ENCODE measurements around the gene JPH2.

The JPH2 gene

DNA sequence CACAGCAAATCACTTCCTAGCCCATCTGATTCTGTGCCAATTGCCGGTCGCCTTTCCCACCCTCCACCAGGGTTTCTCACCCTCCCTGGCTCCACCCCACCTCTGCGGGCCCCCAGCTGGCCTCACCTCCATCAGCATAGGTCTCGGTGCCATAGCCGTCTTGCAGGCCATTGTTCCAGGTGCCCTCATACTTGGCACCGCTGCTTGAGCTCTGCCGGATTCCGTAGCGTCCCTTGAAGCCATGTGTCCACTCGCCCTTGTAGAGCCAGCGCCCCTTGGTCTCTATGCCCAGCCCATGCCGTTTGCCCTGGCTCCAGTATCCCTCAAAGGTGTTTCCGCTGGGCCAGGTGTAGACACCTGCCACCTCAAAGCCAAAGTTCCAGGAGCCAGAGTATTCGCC, 787 bp downstream of the JPH2 start:
- DNase-seq (ENCODE audit: low read depth, low spot score), result no peak
- Histone ChIP-seq H3K9ac (ENCODE audit: insufficient read length, low read depth) (peak overlapping the region; percentile 70), H3K4me1 (ENCODE audit: insufficient read depth, insufficient read length) (peaks cover 17% of the 10 kb centered on the region), H3K27me3 (ENCODE audit: insufficient read depth, insufficient read length) (no peaks in the 10 kb centered on the region), H3K36me3 (ENCODE audit: insufficient read depth, insufficient read length, low read length) (peaks cover 25% of the 10 kb centered on the region), H3K9me3 (ENCODE audit: insufficient read depth, low read length) (no peaks in the 10 kb centered on the region), H3K4me3 (ENCODE audit: insufficient read length, low read depth) (peak overlapping the region; percentile 42)
- TF ChIP-seq ZNF274 (IDR thresholded peaks at IDR 0.05; ENCODE audit: low read depth, low read length), result no peak
- TF ChIP-seq YY1 (IDR thresholded peaks at IDR 0.05; ENCODE audit: insufficient read depth, insufficient read length), result no peak
- TF ChIP-seq SUZ12 (IDR thresholded peaks at IDR 0.05; ENCODE audit: extremely low read depth, insufficient read depth, insufficient read length), result no peak

DNA sequence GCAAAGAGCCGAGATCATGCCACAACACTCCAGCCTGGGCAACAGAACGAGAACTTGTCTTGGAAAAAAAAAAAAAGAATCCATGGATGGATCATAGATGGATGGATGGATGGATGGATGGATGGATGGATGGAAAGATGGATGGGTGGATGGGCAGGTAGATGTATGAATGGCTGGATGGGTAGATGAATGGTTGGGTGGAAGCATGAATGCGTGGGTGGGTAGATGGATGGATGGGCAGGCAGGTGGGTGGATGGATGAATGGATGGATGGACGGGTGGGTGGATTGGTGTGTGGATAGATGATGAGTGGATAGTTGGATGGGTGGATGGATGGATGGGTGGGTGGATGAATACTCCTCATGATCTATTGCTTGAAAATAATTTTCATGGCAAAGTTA, 1.4 kb downstream of the JPH2 start:
- Histone ChIP-seq H3K4me3 (ENCODE audit: insufficient read length, low read depth) (no peak overlapping the region), H3K36me3 (ENCODE audit: insufficient read depth, insufficient read length, low read length) (peaks cover 25% of the 10 kb centered on the region), H3K27me3 (ENCODE audit: insufficient read depth, insufficient read length) (no peaks in the 10 kb centered on the region), H3K9ac (ENCODE audit: insufficient read length, low read depth) (no peak overlapping the region), H3K9me3 (ENCODE audit: insufficient read depth, low read length) (no peaks in the 10 kb centered on the region), H3K4me1 (ENCODE audit: insufficient read depth, insufficient read length) (peaks cover 22% of the 10 kb centered on the region)
- DNase-seq (ENCODE audit: low read depth, low spot score), result no peak
- no peak for TF ChIP-seq SUZ12 (IDR thresholded peaks at IDR 0.05; ENCODE audit: extremely low read depth, insufficient read depth, insufficient read length)
- TF ChIP-seq YY1 (IDR thresholded peaks at IDR 0.05; ENCODE audit: insufficient read depth, insufficient read length), result no peak
- TF ChIP-seq ZNF274 (IDR thresholded peaks at IDR 0.05; ENCODE audit: low read depth, low read length), result no peak

DNA sequence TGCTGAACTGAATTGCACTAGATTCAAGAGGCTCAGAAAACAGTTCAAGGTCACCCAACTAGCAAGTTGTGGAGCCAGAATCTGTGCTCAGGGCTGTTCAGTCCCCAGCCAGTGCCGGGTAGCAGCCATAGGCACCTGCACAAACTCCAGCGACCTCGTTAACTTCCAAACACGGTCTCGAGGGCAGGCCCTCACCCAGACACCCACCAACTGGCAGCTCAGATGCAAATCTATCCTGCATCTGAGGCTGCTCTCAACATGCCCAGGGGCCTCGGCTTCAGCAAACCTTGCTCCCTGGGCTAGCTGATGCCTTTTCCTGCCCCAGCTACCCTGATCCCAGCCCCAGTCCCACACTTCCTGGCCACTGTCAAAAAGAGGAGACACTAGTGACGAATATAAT, 3.7 kb downstream of the JPH2 start:
- no peak for DNase-seq (ENCODE audit: low read depth, low spot score)
- TF ChIP-seq SUZ12 (IDR thresholded peaks at IDR 0.05; ENCODE audit: extremely low read depth, insufficient read depth, insufficient read length) (no peak), ZNF274 (IDR thresholded peaks at IDR 0.05; ENCODE audit: low read depth, low read length) (no peak), YY1 (IDR thresholded peaks at IDR 0.05; ENCODE audit: insufficient read depth, insufficient read length) (no peak)
- H3K4me3 ChIP-seq (ENCODE audit: insufficient read length, low read depth), result no peak overlapping the region
- peaks cover 25% of the 10 kb centered on the region for H3K36me3 ChIP-seq (ENCODE audit: insufficient read depth, insufficient read length, low read length)
- H3K9ac ChIP-seq (ENCODE audit: insufficient read length, low read depth), result no peak overlapping the region
- H3K4me1 ChIP-seq (ENCODE audit: insufficient read depth, insufficient read length), result peaks cover 15% of the 10 kb centered on the region
- H3K27me3 ChIP-seq (ENCODE audit: insufficient read depth, insufficient read length), result no peaks in the 10 kb centered on the region
- H3K9me3 ChIP-seq (ENCODE audit: insufficient read depth, low read length), result no peaks in the 10 kb centered on the region

DNA sequence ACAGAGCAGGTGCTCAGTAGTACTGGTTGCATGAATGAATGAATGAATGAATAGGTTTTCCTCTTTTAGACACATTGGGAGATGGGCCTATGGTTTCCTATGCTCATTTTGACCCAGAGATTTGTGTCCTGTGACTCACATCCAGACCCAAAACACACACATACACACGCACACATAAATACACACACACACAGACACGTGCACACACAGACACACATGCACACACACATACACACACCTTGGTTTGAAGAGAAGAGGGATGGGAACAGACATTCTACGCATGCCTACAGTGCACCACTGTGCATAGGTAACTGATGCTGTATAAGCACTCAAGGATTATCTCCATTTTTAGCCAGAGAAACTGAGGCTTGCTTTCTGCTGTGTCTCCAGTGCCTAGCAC, 4.1 kb downstream of the JPH2 start:
- no peak overlapping the region for H3K9ac ChIP-seq (ENCODE audit: insufficient read length, low read depth)
- TF ChIP-seq ZNF274 (IDR thresholded peaks at IDR 0.05; ENCODE audit: low read depth, low read length) (no peak), SUZ12 (IDR thresholded peaks at IDR 0.05; ENCODE audit: extremely low read depth, insufficient read depth, insufficient read length) (no peak), YY1 (IDR thresholded peaks at IDR 0.05; ENCODE audit: insufficient read depth, insufficient read length) (no peak)
- no peaks in the 10 kb centered on the region for H3K27me3 ChIP-seq (ENCODE audit: insufficient read depth, insufficient read length)
- peaks cover 26% of the 10 kb centered on the region for H3K36me3 ChIP-seq (ENCODE audit: insufficient read depth, insufficient read length, low read length)
- no peak for DNase-seq (ENCODE audit: low read depth, low spot score)
- peaks cover 15% of the 10 kb centered on the region for H3K4me1 ChIP-seq (ENCODE audit: insufficient read depth, insufficient read length)
- no peaks in the 10 kb centered on the region for H3K9me3 ChIP-seq (ENCODE audit: insufficient read depth, low read length)
- no peak overlapping the region for H3K4me3 ChIP-seq (ENCODE audit: insufficient read length, low read depth)

DNA sequence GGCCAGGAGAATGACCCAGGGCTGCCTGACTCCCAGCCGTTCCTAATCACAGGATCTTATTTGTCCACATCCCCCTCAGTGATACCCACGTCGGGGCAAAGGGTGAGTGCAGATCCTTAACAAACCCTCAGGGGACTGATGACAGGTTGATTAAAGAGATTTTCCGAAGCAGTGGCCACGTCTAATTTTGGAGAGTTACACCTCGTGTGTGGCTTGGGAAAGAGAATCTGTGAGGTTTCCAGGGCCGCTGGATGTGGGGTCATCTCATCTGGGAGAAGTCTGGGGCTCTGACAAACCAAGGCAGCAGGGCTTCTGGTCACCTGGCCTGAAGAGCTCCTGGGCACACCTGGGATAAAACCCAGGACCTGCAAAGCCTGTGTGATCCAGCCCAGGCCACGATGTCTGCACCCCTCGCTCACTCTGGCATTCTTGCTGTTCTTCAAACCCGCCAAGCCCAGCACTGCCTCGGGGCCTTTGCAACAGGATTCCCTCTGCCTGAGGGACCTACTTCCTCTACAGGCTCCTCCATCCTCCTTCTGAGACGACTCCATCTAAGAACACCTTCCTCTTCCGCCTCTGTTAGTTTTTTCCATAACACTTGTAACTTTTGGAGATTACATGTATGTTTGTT, 4.7 kb downstream of the JPH2 start:
- Histone ChIP-seq H3K4me1 (ENCODE audit: insufficient read depth, insufficient read length) (peaks cover 14% of the 10 kb centered on the region), H3K9ac (ENCODE audit: insufficient read length, low read depth) (no peak overlapping the region), H3K4me3 (ENCODE audit: insufficient read length, low read depth) (no peak overlapping the region), H3K36me3 (ENCODE audit: insufficient read depth, insufficient read length, low read length) (peaks cover 32% of the 10 kb centered on the region), H3K9me3 (ENCODE audit: insufficient read depth, low read length) (no peaks in the 10 kb centered on the region), H3K27me3 (ENCODE audit: insufficient read depth, insufficient read length) (no peaks in the 10 kb centered on the region)
- TF ChIP-seq ZNF274 (IDR thresholded peaks at IDR 0.05; ENCODE audit: low read depth, low read length) (no peak), YY1 (IDR thresholded peaks at IDR 0.05; ENCODE audit: insufficient read depth, insufficient read length) (no peak), SUZ12 (IDR thresholded peaks at IDR 0.05; ENCODE audit: extremely low read depth, insufficient read depth, insufficient read length) (no peak)
- no peak for DNase-seq (ENCODE audit: low read depth, low spot score)

DNA sequence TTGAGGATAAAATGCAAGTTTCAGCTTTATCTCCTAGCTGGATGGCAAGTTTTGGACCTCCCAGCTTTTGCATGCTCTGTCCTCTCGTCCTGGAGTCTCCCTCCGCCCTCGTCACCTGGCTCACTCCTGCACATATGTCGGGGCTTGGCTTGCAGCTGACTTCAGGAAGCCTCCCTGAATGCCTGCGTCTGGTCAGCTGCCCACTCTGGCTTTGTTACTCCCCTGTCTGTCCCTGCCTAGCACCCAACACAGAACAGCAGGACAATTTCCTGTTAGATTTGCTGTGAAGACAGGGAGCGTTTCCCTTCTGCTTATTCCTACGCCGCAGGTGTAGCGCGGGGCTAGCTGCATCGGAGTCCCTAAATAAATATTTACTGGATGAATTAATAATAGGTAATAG, 5.4 kb downstream of the JPH2 start:
- Histone ChIP-seq H3K36me3 (ENCODE audit: insufficient read depth, insufficient read length, low read length) (peaks cover 37% of the 10 kb centered on the region), H3K4me1 (ENCODE audit: insufficient read depth, insufficient read length) (peaks cover 16% of the 10 kb centered on the region), H3K27me3 (ENCODE audit: insufficient read depth, insufficient read length) (no peaks in the 10 kb centered on the region), H3K4me3 (ENCODE audit: insufficient read length, low read depth) (no peak overlapping the region), H3K9ac (ENCODE audit: insufficient read length, low read depth) (no peak overlapping the region), H3K9me3 (ENCODE audit: insufficient read depth, low read length) (no peaks in the 10 kb centered on the region)
- no peak for DNase-seq (ENCODE audit: low read depth, low spot score)
- TF ChIP-seq SUZ12 (IDR thresholded peaks at IDR 0.05; ENCODE audit: extremely low read depth, insufficient read depth, insufficient read length), result no peak
- no peak for TF ChIP-seq YY1 (IDR thresholded peaks at IDR 0.05; ENCODE audit: insufficient read depth, insufficient read length)
- TF ChIP-seq ZNF274 (IDR thresholded peaks at IDR 0.05; ENCODE audit: low read depth, low read length), result no peak

DNA sequence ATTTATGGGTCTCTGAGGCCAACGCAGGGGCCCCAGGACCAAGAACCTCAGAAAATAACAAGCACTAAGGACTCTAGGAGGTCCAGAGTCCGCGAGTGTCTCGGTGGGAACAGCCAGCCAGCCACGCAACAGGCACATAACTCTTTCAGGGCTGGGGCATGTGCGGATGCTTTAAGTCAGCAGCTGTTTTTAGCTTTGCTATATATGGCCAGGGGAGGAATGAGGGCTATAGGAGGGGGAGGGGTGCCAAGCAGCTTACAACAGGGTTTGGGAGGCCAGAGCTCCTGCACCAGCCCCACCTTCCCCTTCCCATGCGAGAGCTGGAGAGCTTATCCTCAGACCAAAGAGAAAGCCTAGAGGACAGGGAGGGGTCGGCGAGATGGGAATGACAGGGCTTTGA, 6.2 kb downstream of the JPH2 start:
- peak; percentile 62 for DNase-seq (ENCODE audit: low read depth, low spot score)
- Histone ChIP-seq H3K4me3 (ENCODE audit: insufficient read length, low read depth) (no peak overlapping the region), H3K9ac (ENCODE audit: insufficient read length, low read depth) (no peak overlapping the region), H3K36me3 (ENCODE audit: insufficient read depth, insufficient read length, low read length) (peaks cover 39% of the 10 kb centered on the region), H3K4me1 (ENCODE audit: insufficient read depth, insufficient read length) (peaks cover 16% of the 10 kb centered on the region), H3K9me3 (ENCODE audit: insufficient read depth, low read length) (no peaks in the 10 kb centered on the region), H3K27me3 (ENCODE audit: insufficient read depth, insufficient read length) (no peaks in the 10 kb centered on the region)
- TF ChIP-seq YY1 (IDR thresholded peaks at IDR 0.05; ENCODE audit: insufficient read depth, insufficient read length) (no peak), SUZ12 (IDR thresholded peaks at IDR 0.05; ENCODE audit: extremely low read depth, insufficient read depth, insufficient read length) (no peak), ZNF274 (IDR thresholded peaks at IDR 0.05; ENCODE audit: low read depth, low read length) (no peak)

Data from NT2/D1 (cell line).